HG03460 (cell line): Measurements from ENCODE around the gene GAS7.

ENCODE experiments used
- ATAC-seq: cut with Tn5 transposase; IDR thresholded peaks from one replicate; pipeline ENCODE4 v1.9.1; 2021; ENCODE audit not compliant: unreplicated experiment

GAS7 gene

GRCh38 chr17:10198509-10199249 lies at the start of gene GAS7:
GAS7 (minus strand) TSS chr17:10198606.
- no peak for ATAC-seq

GRCh38 chr17:10247810-10248209 lies 49.4 kb upstream of the GAS7 start:
- no peak for ATAC-seq

- ATAC-seq: no peak
Observed at GRCh38 chr17:10243883-10244844, 45.8 kb upstream of the GAS7 start.

DNA sequence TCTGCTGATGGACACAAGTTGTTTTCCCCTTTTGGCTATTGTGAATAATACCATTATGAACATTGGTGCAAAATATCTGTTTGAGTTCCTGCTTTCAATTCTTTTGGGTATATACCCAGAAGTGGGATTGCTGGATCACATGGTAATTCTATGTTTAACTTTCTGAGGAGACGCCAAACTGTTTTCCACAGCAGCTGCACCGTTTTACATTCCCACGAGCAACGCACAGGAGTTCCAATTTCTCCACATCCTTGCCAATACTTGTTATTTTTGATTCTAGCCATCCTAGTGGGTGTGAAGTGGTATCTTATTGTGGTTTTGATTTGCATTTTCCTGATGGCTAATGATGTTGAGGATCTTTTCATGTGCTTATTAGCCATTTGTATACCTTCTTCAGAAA lies 43.4 kb upstream of the GAS7 start:
- ATAC-seq: no peak

- no peak for ATAC-seq
Observed at GRCh38 chr17:10238661-10239060, 40.3 kb upstream of the GAS7 start.

DNA sequence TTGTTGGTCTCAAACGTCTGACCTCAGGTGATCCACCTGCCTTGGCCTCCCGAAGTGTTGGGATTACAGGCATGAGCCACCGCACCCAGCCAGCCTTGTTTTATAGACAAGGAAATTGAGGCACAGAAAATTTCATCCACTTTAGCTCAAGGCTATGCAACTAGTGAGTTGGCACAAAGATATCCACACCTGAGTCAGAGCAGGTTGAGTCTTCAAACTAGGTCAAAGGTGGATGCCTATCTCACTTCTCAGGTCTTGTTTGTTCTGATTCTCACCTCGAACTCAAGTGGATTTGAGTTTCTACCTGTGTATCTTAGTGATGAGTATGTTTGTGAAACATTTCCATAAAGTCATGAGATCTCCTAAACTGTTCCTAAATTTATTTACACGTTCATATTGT lies 35.6 kb upstream of the GAS7 start:
- no peak for ATAC-seq

- no peak for ATAC-seq
Observed at GRCh38 chr17:10233161-10233560, 34.8 kb upstream of the GAS7 start.

DNA sequence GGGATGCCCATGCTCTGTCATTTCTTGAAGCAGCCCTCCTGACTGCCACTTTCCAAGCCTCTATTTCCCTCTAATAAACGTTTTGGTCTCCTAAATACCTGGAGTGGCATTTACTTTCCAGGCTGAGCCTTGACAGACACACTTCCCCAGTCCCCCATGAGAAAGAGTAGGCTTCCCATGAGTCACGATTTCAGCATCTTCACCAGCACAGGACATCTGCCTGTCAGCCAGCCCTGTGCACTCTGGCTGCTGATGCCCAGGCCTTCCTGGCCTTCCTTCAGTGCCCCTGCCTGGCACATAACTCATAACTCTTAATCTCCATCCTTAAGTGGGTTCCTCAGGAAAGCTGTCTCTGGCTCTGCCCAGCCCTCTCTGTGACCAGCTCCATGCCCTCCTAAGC lies 30.8 kb upstream of the GAS7 start:
- no peak for ATAC-seq

- ATAC-seq: peak; percentile 52
Observed at GRCh38 chr17:10226930-10227695, 28.7 kb upstream of the GAS7 start.

GRCh38 chr17:10224582-10225195 lies 26.3 kb upstream of the GAS7 start:
- ATAC-seq: no peak

GRCh38 chr17:10219193-10219592 lies 20.8 kb upstream of the GAS7 start:
- ATAC-seq: no peak

GRCh38 chr17:10217916-10218315 lies 19.5 kb upstream of the GAS7 start:
- ATAC-seq: no peak

DNA sequence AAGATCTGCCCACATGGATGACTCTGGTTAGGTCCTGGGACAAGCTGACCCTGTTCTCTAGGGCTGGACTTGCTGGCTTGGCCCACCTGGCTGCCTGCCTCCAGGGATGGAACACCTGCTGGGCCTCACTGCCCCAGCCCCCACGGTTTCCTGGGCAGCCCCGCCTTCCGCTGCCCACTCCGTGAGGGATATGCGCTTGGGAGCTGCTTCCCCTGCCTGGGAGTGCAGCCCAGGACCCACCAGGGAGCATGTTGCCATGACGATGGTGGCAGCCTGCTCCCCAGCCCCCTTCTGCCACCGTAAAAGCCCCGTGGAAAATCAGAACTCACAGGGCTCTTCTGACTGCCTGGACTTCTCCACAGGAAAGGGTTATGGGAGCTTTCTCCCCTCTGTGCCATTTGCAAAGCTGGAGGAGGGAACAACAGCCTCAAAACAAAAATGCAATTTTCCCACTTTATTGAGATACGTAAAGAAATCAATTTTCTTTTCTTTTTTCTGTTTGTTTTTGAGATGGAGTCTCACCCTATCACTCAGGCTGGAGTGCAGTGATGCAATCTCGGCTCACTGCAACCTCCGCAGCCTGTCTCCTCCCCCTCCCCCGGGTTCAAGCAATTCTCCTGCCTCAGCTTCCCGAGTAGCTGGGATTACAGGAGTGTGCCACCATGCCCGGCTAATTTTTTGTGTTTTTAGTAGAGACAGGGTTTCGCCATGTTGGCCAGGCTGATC lies 18.0 kb upstream of the GAS7 start:
- no peak for ATAC-seq

- no peak for ATAC-seq
Observed at GRCh38 chr17:10215286-10215685, 16.9 kb upstream of the GAS7 start.

GRCh38 chr17:10211666-10212065 lies 13.3 kb upstream of the GAS7 start:
- no peak for ATAC-seq

- no peak for ATAC-seq
Observed at GRCh38 chr17:10210151-10210574, 11.8 kb upstream of the GAS7 start.

GRCh38 chr17:10208604-10209193 lies 10.3 kb upstream of the GAS7 start:
- no peak for ATAC-seq

DNA sequence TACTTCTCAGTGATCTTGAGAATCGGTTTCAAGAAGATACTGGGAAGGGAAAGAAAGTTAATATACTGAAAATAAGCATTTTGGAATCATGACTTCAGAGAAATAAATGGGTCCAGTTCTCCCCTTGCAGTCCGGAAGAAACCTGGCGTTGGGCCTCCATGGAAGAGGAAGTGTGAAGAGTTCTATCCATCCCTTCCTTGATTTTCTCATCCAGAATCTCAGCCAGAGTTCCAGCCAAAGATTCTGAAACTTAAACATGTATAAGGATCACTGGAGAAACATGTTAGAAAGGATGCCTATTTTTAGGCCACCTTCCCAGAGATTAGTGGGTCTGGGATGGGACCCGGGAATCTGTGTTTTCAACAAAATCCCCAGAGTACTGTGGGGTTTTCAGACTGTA lies 8.7 kb upstream of the GAS7 start:
- no peak for ATAC-seq

DNA sequence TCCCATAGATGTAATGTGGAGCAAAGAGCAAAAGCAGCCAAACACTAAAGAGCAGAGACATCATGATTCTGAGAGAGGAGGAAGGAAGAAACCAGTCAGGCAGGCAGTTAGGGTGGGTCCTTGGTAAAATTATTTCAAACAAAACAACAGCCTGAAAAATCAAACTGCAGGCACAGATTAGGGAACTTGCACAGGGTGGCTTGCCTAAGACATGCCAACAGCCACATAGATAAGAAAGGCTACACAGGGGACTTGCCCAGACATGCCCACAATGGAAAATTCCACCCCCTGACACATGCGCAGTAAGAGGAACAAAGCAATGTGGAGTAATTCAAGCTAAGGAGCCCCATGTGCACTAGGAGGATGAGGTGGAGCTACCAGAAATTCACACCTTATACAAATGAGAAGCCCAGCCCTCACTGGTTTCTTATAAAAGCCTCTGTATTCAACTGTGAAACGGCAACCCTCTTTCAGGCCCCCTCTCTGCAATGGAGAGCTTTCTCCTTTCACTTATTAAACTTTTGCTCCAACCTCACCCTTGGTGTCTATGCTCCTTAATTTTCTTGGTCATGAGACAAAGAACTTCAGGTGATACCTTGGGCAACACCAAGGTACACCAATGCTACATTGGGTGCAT lies 7.3 kb upstream of the GAS7 start:
- no peak for ATAC-seq
